Cardiac fibroblast (primary cell): ENCODE results near the gene MTA1.

Experiments used
- DNase-seq, 2 donors: peaks; one replicate each; pipeline versions ENCODE4 v3.0.0 to v3.0.0-alpha.2; 2010; ENCODE audit warnings: low read depth in 2 of 2
- H3K4me3 ChIP-seq, 2 donors: replicated peaks in 1 of 2; 1 replicate in 1 of 2; 2 replicates in 1 of 2; pipeline ENCODE4 v1.5.1; 2011; ENCODE audit warnings: low read depth in 2 of 2, low read length in 2 of 2, mild to moderate bottlenecking in 2 of 2, moderate library complexity in 1 of 2
- CTCF ChIP-seq: IDR thresholded peaks from one replicate; pipeline ENCODE4 v1.5.1; 2011; ENCODE audit warnings: low read depth, mild to moderate bottlenecking, low read length, inconsistent platforms

MTA1 gene

GRCh38 chr14:105486163-105486973, 66.7 kb downstream of the MTA1 start, which contains the start of gene CRIP1:
Gene CRIP1 (plus strand): TSS chr14:105486886. CDS start chr14:105487260, 374 bp downstream.
- no peak for DNase-seq
- peak within 1 kb of the TSS in 1 of 2 donors; percentile 10 for H3K4me3 ChIP-seq
- no peak for TF ChIP-seq CTCF

DNA sequence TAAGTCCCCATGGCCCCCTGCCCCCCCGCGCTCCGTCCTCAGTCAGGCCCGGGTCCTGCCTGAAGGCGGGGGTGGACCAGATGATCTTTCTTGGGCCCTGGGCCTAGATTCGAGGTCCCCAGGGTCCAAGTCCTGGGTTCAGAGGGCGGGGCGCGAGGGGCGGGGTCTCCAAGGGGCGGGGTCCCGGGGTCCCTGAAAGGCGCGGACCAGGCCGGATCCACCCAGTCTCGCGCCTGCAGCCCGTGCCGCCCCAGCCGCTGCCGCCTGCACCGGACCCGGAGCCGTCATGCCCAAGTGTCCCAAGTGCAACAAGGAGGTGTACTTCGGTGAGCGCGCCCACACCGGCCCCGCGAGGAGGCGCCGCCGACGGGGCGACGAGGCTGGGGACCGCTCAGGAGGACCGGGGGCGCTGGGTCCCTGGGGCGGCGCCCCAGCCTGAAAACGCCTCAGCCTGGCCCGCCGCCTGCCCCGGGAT, 67.4 kb downstream of the MTA1 start:
- H3K4me3 ChIP-seq: peak overlapping the region in 1 of 2 donors; percentile 10
- no peak for TF ChIP-seq CTCF
- DNase-seq: no peak

DNA sequence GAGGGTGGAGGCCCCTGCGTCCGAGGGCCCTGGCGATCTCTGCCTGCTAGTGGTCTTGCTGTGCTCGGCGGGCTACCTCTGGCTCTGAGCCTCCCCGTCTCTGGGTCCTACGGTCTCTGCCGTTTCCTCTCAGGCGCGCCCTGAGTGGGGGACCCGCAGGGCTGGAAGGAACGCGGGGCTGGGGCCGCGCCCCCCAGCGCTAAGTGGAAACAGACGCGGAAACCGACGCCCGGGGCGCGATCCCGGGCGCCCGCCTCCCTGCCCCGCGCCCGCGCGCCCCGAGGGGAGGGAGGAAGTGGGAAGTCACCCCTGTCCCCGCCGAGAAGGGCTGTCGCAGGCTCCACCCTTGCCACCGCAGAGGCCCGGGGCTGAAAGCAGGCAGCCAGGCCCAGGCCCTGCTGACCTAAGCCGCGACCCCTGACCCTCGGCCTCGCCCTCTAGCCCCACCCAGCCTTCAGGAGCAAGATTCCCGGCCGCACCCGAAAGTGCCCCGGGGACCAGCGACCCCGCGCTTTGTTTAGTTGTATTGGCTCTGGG, 67.9 kb downstream of the MTA1 start:
- H3K4me3 ChIP-seq: peak overlapping the region in 1 of 2 donors; percentile 10
- no peak for TF ChIP-seq CTCF
- no peak for DNase-seq

DNA sequence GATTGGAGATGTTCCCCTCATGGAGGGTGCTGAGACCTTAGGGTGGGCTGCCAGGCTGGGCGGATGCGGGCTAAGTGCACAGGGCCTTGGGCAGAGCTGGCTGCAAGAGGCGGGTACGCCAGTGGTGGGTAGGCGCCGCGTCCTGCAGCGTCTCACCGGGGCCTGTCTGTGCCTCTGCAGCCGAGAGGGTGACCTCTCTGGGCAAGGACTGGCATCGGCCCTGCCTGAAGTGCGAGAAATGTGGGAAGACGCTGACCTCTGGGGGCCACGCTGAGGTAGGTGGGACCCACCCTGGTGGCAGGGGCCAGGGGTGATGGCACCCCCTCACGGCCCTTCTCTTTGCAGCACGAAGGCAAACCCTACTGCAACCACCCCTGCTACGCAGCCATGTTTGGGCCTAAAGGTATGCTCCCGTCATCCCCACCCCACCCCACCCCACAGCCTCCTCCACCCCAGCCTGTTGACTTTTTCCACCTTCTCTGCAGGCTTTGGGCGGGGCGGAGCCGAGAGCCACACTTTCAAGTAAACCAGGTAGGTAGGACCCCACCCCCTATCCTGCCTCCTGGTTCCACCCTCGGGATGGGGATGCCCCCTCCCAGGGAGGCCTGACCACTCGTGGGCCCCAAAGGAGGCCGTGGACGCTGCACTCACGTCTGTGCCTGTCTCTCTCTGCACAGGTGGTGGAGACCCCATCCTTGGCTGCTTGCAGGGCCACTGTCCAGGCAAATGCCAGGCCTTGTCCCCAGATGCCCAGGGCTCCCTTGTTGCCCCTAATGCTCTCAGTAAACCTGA, 68.6 kb downstream of the MTA1 start:
- no peak for TF ChIP-seq CTCF
- DNase-seq: no peak
- no peak overlapping the region for H3K4me3 ChIP-seq

- no peak overlapping the region for H3K4me3 ChIP-seq
- no peak for TF ChIP-seq CTCF
- no peak for DNase-seq
Measured at GRCh38 chr14:105488781-105489541, 69.3 kb downstream of the MTA1 start.
